T-helper 2 cell treated with Interferon-gamma antibody and Interleukin-4, amounts not matched to agents 100 ng/mL and 5 ng/mL, for 36 hours (primary cell): ENCODE measurements around the gene WFIKKN1. TPM values are rescaled to one million over a fixed set of nuclear protein-coding genes. Genes with fewer than 3 reads are reported as not detected.

ENCODE experiments used
- intact Hi-C: fragments of 100-400 bp; cut with micrococcal nuclease; formaldehyde crosslinking; loops from one replicate; pipeline ENCODE4 v1.15.1; 2023
- total RNA-seq: library from RNA; stranded (reverse); gene quantifications from 2 replicates; pipeline ENCODE4 v1.2.3, GENCODE V29; 2022

The WFIKKN1 gene
- total RNA-seq, 1 donor from 2014 or later: 0.75 TPM

DNA sequence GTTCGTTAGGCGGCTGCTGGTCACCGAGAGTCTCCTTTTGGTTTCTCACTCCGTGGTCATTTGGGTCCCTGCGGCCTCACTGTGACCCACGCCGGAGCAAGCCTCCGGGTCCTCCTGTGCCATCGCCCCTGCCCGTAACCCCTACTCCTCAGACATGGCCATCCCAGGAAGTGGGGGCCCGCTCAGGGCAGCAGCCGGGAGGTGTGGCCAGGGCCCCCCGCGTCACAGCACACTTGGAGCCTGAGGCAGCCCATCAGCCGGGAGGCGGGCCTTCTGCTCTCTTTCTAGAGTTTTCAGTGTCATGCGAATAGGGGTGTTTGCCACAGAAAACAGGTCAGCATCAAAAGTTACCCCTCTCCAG lies 7.9 kb upstream of the WFIKKN1 start:
- intact Hi-C loops: no loop called here

DNA sequence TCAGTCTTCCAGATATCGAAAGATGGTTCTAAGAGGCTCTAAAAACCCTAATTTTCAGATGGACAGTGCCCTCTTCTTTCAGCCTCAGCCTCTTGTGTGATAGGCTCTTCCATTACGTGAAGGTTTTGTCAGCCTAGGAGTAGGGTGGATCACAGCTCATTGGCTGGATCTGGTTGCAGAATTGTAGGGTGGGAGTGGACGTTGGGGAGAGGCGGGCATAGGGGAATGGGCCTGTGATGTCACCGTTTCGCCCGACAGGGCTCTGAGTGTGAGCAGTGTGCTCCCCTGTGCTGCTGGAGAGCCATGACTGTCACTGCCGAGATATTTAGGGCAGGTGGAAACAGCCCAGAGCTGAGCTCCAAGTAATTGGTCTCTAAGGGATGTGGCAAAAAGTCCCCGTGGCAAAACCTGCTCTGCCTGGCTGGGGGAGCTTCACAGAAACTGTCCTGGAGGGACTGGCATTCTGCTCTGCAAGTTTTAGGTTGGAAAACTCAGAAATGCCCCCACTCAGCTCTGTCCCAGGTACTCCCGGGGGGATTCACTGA lies 6.2 kb upstream of the WFIKKN1 start:
- intact Hi-C loops: no loop called here

DNA sequence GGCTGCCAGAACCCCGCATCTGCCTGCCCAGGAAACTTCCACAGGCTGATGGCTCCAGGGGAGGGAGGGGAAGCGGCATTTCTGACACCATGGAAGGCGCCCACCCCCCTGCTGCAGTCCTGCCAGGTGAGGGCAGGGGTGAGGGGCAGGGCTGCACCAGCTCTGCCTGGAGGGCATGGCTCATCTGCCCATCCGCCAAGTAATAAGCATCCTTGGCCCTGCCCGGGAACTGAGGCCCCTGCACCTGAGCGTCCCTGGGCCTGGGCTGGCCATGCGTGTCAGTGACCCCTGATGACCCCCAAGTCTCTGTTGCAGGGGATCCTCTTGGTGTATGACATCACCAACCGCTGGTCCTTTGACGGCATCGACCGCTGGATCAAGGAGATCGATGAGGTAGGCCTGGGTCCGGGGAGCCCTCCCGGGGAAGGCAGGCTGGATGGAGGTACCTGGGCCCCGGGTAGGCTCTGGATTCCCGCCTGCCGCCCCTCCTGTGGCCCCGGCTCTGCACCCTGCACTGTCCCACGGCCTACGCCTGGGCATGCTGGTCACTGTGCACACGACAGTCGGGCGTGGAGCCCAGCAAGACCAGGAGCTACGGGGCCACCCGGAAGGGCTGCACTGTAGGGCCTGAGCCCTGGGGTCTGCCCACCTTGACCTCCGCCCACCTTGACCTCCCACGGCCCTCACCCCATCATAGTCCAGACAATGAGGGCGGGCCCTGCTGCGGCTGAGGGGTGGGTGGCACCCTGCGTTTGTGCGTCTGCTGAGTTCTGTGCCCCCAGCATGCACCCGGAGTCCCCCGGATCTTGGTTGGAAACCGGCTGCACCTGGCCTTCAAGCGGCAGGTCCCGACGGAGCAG lies 5.4 kb upstream of the WFIKKN1 start:
- intact Hi-C loops: no loop called here

DNA sequence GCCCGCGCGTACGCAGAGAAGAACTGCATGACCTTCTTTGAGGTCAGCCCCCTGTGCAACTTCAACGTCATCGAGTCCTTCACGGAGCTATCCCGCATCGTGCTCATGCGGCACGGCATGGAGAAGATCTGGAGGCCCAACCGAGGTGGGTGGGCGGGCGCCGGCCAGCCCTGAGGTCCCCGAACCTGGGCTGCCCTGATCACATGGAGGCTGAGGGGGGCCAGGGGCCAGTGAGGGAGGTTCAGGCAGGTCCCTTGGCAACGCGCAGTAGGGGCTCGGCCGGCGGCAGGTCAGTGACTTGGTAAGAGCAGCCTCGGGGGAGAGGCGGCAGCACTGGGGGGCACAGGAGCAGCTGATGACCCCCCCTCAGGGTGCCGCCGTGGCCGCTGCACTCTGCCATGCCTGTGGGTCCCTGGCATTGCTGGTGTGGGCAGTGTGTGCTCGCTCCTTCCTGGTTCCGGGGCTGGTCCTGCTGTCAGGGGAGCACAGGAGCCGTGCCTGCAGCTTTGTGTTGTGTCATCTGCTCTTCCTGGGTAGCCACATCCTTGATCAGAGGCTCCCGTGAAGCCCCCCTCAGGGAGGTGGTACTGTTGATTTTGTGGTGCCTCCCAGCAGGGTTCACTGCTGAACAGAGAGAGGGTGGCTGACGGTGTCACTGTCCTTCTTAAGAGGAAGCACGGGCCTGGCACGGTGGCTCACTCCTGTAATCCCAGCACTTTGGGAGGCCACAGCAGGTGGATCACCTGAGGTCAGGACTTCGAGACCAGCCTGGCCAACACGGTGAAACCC lies 4.6 kb upstream of the WFIKKN1 start:
- intact Hi-C loops: no loop called here

DNA sequence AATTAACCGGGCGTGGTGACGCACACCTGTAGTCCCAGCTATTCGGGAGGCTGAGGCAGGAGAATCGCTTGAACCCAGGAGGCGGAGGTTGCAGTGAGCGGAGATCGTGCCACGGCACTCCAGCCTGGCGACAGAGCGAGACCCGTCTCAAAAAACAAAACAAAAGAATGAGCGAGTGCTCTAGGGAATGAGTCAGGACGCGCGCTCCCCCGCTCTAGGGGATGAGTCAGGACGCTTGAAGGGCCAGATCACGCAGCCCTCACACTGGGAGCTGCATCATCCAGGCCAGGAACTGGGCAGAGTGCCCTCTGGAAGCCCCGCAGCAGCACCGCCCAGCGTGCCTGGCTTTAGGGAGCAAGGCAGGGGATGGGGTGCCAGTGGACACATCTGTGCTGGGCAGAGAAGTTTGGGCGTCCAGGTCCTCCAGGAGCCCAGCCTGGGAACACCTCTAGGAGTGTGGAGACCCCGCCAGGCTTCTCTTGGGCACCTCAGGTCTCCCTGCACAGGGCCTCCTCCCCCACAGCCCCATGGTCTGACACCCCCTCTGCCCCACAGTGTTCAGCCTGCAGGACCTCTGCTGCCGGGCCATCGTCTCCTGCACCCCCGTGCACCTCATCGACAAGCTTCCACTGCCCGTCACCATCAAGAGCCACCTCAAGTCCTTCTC lies 3.9 kb upstream of the WFIKKN1 start:
- intact Hi-C loops: no loop called here

DNA sequence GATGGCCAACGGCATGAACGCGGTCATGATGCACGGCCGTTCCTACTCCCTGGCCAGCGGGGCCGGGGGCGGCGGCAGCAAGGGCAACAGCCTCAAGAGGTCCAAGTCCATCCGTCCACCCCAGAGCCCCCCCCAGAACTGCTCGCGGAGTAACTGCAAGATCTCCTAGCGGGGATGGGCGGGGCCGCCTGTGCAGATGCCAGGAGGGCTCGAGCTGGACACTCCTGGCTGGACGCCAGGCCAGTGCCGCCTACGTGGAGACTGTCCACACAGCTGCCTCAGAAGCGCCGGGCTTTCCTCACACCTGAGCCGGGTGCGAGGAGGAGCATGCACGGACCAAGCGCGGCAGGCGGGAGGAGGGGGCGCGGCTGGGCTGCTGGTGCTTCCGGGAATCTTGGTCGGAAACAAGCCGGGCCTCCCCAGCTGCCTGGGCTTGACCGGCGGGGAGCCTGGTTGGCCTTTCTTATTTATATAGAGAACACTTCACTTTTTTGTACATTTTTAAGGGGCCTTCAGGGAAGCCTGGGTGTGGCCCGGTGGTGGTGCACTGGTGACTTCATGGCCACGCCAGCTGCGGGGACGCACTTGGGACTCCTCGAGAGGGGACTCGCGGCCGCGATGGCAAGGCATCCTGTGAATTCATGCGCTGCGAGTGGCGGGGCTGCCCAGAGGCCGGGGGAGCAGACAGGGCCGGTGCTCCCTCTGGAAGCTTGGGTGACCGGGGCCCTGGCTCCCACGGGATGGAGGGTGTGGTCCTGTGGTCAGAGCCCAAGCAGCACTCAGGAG lies 3.1 kb upstream of the WFIKKN1 start:
- intact Hi-C loops: no loop called here

DNA sequence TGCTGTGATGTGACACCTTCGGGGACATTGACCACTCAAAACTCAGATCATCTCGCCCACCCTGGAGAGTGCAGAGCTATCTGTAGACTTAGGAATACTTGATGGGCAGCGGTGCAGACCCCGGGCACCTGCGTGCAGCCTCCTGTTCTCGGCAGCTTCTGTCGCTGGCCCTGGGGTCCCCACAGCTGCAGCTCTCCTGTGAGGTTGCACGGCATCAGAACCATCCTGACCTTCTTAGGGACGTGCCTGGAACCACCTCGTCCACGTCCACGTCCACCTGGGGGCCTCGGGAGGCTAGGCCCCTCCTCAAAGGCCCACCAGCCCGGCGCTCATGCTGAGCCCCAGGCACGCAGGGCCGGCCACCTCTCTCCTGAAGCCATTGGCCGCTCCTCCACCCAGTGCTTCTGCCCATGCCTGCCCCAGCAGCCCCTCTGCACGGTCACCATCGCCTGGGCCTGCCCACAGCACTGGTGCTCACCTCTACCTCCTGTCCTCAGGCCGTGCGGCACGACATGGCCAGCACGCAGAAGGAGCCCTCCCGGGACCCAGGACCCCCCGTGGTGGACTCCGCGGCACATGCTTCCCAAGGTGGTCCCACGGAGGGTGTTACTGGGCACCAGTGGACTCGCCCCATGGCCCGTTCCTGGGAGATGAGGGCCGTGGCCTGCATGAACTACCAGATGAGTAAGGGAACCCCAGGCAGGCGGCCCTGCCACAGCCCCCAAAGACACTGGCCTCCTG lies 2.3 kb upstream of the WFIKKN1 start:
- intact Hi-C loops: no loop called here

DNA sequence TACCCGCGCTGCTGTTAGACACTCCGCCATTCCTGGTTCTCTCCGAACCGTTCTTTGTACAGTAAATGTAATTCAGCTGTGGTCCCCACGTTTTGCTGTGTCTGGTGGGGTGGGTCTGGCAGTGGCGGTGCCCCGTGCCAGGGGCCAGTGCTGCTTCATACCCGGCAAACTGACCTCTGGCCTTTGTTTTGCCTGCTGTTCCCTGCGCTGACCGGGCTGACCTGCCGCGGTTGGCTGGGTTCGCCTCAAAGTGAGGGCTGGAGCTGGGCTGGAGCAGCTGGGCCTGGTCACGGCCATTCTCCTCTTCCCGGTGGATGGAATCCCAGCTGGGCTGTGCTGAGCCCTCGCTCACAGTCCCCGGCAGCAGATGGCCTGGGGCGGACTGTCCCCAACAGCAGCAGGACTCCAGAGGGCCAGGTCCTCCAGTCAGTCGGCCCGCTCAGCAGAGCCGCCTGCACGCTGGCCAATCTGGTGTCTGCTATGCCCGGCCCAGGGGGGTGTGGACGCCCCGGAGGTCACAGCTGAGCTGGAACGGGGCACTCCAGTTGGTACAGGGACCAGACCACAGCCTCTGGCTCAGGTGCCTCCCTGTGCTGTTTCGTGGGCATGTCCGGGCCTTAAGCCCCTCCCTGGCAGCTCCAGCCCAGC lies 1.5 kb upstream of the WFIKKN1 start:
- intact Hi-C loops: no loop called here

DNA sequence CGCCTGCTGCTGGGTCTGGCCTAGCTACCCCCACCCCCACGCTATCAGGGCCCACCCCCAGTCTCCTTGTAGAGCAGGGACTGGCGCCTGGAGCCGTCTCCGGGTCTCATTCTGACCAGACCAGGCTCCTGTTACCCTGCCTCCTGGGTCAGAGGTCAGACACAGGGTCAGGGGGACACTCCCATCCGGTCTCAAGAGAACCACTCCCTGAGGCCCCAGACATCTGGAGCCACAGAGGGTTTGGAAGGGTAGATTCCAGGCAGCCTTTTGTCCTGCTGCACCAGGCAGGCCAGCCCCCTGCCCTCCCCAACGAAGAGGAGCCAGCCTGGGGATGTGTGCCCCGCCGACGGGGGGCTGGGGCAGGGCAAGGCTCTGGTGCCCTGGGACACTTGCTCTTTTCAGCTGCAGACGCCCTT lies 944 bp upstream of the WFIKKN1 start:
- intact Hi-C loops: no loop called here

DNA sequence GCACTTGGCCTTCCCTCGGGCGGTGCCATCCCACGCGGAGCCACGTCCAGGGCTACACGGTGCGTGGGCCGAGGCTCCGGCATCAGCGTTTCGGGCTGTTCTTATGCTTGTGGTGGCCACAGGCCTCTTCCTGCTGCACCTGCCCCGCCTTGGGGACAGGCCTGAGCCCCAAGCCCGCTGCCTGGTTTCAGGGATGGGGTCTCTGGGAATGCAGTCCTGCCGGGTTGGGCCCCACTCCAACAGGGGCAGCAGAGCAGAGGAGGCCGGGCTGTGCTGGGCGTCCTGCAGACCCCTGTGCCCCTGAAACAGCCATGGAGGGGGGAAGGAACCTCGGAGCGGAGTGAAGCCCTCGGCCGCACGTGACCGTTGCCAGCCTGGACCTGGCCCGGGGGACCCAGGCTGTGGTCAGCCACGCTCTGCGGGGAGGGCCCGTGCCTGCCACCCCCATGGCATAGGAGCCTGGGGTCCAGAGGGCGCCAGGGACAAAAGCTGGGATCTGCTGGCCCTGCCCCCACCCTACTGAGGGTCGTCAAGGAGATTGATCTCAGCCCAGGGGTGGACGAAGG lies 453 bp upstream of the WFIKKN1 start:
- intact Hi-C loops: no loop called here

DNA sequence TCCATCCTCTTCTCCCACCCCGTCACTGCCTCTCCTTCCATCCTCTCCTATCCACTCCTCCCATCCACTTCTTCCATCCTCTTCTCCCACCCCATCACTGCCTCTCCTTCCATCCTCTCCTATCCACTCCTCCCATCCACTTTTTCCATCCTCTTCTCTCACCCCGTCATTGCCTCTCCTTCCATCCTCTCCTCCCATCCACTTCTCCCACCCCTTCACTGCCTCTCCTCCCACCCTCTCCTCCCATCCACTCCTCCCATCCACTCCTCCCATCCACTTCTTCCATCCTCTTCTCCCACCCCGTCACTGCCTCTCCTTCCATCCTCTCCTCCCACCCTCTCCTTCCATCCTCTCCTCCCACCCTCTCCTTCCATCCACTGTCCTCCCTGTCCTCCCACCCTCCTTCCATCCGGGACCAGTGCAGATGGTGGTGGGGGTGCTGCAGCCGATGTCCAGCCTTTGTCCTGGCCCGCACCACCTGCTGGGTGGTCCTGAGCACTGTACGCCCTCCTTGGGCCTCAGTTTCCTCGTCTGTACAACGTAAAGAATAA lies 1.1 kb downstream of the WFIKKN1 start:
- intact Hi-C loops: no loop called here

DNA sequence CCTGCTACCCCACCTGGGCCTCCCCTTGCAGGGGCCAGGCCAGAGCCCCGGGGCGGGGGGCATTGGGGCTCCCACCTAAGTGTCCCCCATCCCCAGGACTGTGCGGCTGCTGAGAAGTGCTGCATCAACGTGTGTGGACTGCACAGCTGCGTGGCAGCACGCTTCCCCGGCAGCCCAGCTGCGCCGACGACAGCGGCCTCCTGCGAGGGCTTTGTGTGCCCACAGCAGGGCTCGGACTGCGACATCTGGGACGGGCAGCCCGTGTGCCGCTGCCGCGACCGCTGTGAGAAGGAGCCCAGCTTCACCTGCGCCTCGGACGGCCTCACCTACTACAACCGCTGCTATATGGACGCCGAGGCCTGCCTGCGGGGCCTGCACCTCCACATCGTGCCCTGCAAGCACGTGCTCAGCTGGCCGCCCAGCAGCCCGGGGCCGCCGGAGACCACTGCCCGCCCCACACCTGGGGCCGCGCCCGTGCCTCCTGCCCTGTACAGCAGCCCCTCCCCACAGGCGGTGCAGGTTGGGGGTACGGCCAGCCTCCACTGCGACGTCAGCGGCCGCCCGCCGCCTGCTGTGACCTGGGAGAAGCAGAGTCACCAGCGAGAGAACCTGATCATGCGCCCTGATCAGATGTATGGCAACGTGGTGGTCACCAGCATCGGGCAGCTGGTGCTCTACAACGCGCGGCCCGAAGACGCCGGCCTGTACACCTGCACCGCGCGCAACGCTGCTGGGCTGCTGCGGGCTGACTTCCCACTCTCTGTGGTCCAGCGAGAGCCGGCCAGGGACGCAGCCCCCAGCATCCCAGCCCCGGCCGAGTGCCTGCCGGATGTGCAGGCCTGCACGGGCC lies 1.9 kb downstream of the WFIKKN1 start:
- intact Hi-C loops: no loop called here

DNA sequence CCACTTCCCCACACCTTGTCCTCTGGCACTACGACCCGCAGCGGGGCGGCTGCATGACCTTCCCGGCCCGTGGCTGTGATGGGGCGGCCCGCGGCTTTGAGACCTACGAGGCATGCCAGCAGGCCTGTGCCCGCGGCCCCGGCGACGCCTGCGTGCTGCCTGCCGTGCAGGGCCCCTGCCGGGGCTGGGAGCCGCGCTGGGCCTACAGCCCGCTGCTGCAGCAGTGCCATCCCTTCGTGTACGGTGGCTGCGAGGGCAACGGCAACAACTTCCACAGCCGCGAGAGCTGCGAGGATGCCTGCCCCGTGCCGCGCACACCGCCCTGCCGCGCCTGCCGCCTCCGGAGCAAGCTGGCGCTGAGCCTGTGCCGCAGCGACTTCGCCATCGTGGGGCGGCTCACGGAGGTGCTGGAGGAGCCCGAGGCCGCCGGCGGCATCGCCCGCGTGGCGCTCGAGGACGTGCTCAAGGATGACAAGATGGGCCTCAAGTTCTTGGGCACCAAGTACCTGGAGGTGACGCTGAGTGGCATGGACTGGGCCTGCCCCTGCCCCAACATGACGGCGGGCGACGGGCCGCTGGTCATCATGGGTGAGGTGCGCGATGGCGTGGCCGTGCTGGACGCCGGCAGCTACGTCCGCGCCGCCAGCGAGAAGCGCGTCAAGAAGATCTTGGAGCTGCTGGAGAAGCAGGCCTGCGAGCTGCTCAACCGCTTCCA lies 2.7 kb downstream of the WFIKKN1 start:
- intact Hi-C loops: no loop called here

DNA sequence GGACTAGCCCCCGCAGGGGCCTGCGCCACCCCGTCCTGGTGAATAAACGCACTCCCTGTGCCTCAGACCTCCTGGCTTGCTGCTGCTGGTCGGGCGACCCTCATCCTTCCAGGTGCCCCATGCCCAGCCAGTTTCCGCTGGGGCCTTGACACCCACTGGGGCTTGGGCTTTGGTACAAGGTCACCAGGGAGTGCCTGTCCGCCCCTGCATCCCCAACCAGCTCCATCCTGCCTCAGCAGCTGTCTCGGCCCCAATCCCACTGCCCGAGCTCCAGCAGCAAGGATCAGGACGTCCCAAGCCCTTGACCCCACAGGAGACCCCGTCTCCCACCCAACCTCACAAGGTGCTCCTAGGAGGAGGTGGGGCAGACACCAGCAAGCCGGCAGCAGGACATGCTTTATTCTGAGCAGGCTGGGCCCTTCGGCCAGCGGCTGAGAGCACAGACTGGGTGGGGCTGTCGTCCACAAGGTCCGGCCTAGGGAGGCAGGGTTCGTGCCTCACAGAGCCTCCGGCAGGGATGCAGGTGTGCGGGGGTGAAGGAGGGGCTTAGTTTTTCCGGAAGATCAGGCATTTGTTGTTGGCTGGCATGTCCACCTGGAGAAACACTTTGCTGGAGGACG lies 3.4 kb downstream of the WFIKKN1 start:
- intact Hi-C loops: no loop called here

DNA sequence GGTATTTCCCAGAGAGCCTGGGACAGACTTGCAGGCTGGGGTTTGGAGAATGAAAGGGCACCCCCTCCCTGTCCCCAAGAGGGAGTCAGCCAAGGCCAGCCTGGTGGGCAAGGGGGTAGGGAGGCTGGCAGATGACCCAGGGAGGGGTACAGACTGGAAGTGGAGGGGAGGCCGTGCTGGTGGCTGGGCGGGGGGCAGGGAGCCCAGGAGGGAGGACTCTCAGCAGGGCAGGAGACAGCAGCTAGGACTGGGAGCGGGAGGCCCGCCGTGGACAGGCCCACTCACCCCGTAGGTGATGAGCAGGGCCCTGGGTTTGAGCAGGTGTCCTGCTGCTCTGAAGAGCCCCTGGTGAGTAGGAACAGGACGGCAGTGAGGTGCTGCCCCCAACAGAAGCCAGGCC lies 4.2 kb downstream of the WFIKKN1 start:
- intact Hi-C loops: loop anchor here (5.0 kb wide), 1 partner anchor 108 kb away; the partner anchor contains the start of gene CAPN15

DNA sequence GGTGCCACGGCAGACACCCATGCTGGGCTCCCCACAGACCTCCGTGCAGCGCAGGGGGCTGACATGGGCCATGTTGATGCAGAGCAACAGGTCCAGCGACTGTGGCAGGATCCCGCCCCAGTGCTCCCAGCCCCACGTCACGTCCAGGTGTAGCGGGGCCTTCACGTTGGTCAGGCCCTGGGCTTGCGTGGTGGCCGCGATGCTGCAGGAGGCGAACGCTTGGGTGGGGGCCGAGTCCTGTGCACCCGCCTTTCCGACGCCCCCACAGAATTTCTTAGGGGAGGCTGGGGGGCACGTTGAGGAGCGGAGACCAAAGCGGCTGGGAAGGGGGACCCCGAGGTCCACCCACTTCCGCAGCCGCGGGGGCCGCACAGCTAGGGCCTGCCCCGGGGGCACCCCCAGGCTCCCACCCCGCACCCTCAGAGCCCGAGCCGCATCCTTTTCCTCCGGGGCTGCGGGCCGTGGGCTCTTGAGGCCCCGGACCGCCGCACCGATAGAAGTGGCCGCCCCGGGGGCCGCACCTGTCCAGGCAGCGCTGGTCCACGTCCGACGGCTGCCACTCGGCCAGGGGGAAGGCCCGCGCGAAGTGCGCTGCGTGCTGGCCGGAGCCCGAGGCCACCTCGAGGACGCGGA lies 4.9 kb downstream of the WFIKKN1 start:
- intact Hi-C loops: loop anchor here (1.0 to 5.0 kb wide), 5 partner anchors 25 to 235 kb away; partner anchors contain the start of genes CAPN15, DECR2 and JMJD8
